GM08714 (cell line): ENCODE measurements around the gene HAND1.

ENCODE experiments used
- H3K4me3 ChIP-seq: fragments of 200-500 bp; sonication (Bioruptor generic); 2 replicates; pipeline ENCODE4 v1.5.1; 2014; ENCODE audit warnings: mild to moderate bottlenecking, low read length, inconsistent platforms
- ZNF274 ChIP-seq: IDR thresholded peaks from 2 replicates; pipeline ENCODE4 v1.6.1; 2012; ENCODE audit warnings: mild to moderate bottlenecking, low read depth, low read length

Gene HAND1

GRCh38 chr5:154514331-154514730, 36.3 kb upstream of the HAND1 start:
- no peak for TF ChIP-seq ZNF274
- no peak overlapping the region for H3K4me3 ChIP-seq

- no peak for TF ChIP-seq ZNF274
- H3K4me3 ChIP-seq: no peak overlapping the region
These were observed 35.6 kb upstream of the HAND1 start for GRCh38 chr5:154513669-154514084.

- H3K4me3 ChIP-seq: no peak overlapping the region
- no peak for TF ChIP-seq ZNF274
These were observed 34.0 kb upstream of the HAND1 start for GRCh38 chr5:154511984-154512383.

- TF ChIP-seq ZNF274: no peak
- H3K4me3 ChIP-seq: no peak overlapping the region
These were observed 31.9 kb upstream of the HAND1 start for GRCh38 chr5:154509784-154510555.

GRCh38 chr5:154508114-154508513, 30.1 kb upstream of the HAND1 start:
- no peak for TF ChIP-seq ZNF274
- no peak overlapping the region for H3K4me3 ChIP-seq

GRCh38 chr5:154506716-154507080, 28.7 kb upstream of the HAND1 start:
- H3K4me3 ChIP-seq: no peak overlapping the region
- no peak for TF ChIP-seq ZNF274

- TF ChIP-seq ZNF274: no peak
- H3K4me3 ChIP-seq: no peak overlapping the region
These were observed 28.2 kb upstream of the HAND1 start for GRCh38 chr5:154506049-154506715.

- no peak for TF ChIP-seq ZNF274
- no peak overlapping the region for H3K4me3 ChIP-seq
These were observed 27.5 kb upstream of the HAND1 start for GRCh38 chr5:154505567-154505966.

- no peak overlapping the region for H3K4me3 ChIP-seq
These were observed 25.6 kb upstream of the HAND1 start for GRCh38 chr5:154503698-154504039.

GRCh38 chr5:154502180-154502579, 24.2 kb upstream of the HAND1 start:
- TF ChIP-seq ZNF274: no peak
- no peak overlapping the region; the same call in 1 of the 2 replicates for H3K4me3 ChIP-seq

More at GRCh38 chr5:154503698-154504039, 25.6 kb upstream of the HAND1 start:
- no peak for TF ChIP-seq ZNF274

GRCh38 chr5:154501566-154501965, 23.5 kb upstream of the HAND1 start:
- no peak for TF ChIP-seq ZNF274
- H3K4me3 ChIP-seq: no peak overlapping the region

- TF ChIP-seq ZNF274: no peak
- no peak overlapping the region for H3K4me3 ChIP-seq
These were observed 21.0 kb upstream of the HAND1 start for GRCh38 chr5:154498994-154499393.

- TF ChIP-seq ZNF274: no peak
- no peak overlapping the region for H3K4me3 ChIP-seq
These were observed 20.6 kb upstream of the HAND1 start for GRCh38 chr5:154498591-154498990.

GRCh38 chr5:154494036-154494435, 16.0 kb upstream of the HAND1 start:
- no peak overlapping the region for H3K4me3 ChIP-seq
- no peak for TF ChIP-seq ZNF274

GRCh38 chr5:154493274-154493673, 15.2 kb upstream of the HAND1 start:
- no peak for TF ChIP-seq ZNF274
- H3K4me3 ChIP-seq: no peak overlapping the region
